Measurements from ENCODE around the gene PRG2. TPM values are rescaled to one million over a fixed set of nuclear protein-coding genes. Genes with fewer than 3 reads are reported as not detected.
A peak's percentile ranks its signal among the peaks of the same experiment; 100 is the strongest.

Gene PRG2
- 1 to 10 TPM; 1.8 to 2.2 TPM for total RNA-seq

- no peaks in the 10 kb centered on the region for H3K36me3 Mint-ChIP-seq
- DNase-seq = no peak
- CTCF ChIA-PET = interaction anchor here (1.3 kb wide), 1 partner anchor 42 kb away, joined by 3 read pairs; no protein-coding TSS in a partner anchor
- no peak within 1 kb of the TSS for H3K4me3 Mint-ChIP-seq
- no peaks in the 10 kb centered on the region for H3K4me1 Mint-ChIP-seq (ENCODE audit: low read depth)
- H3K9me3 Mint-ChIP-seq = no peaks in the 10 kb centered on the region
- no peaks in the 10 kb centered on the region for H3K27me3 Mint-ChIP-seq
- intact Hi-C loops (cut with micrococcal nuclease) = no loop called here
- H3K27ac Mint-ChIP-seq = no peak within 1 kb of the TSS
- POLR2A ChIA-PET = no interaction called here
Measured at GRCh38 chr11:57390535-57390934, at the start of gene PRG2. PRG2 (minus strand) TSS chr11:57390650; CDS start chr11:57389944, 706 bp downstream.

GRCh38 chr11:57439786-57440185 is 49.3 kb upstream of the PRG2 start:
- intact Hi-C loops (cut with micrococcal nuclease) = no loop called here
- POLR2A ChIA-PET = no interaction called here
- CTCF ChIA-PET = no interaction called here
- Mint-ChIP-seq H3K27ac (no peak overlapping the region), H3K36me3 (no peaks in the 10 kb centered on the region), H3K4me3 (no peak overlapping the region), H3K27me3 (no peaks in the 10 kb centered on the region), H3K4me1 (ENCODE audit: low read depth) (no peaks in the 10 kb centered on the region), H3K9me3 (no peaks in the 10 kb centered on the region)
- no peak for DNase-seq

- Mint-ChIP-seq H3K27ac (no peak overlapping the region), H3K9me3 (no peaks in the 10 kb centered on the region), H3K4me1 (ENCODE audit: low read depth) (no peaks in the 10 kb centered on the region), H3K36me3 (no peaks in the 10 kb centered on the region), H3K27me3 (no peaks in the 10 kb centered on the region), H3K4me3 (no peak overlapping the region)
- ChIA-PET CTCF (interaction anchor here (0.5 to 1.2 kb wide), 2 partner anchors 17 to 20 kb away, joined by 3 read pairs; no protein-coding TSS in a partner anchor), POLR2A (no interaction called here)
- intact Hi-C loops (cut with micrococcal nuclease) = no loop called here
- DNase-seq = no peak
Measured at GRCh38 chr11:57438345-57439285, 48.2 kb upstream of the PRG2 start.

GRCh38 chr11:57436031-57436430 is 45.6 kb upstream of the PRG2 start:
- Mint-ChIP-seq H3K36me3 (no peaks in the 10 kb centered on the region), H3K27me3 (no peaks in the 10 kb centered on the region), H3K9me3 (no peaks in the 10 kb centered on the region), H3K4me3 (no peak overlapping the region), H3K27ac (no peak overlapping the region), H3K4me1 (ENCODE audit: low read depth) (peaks cover 6% of the 10 kb centered on the region)
- ChIA-PET CTCF (interaction anchor here (1.4 to 2.5 kb wide), 3 partner anchors 22 to 91 kb away, joined by 4 to 16 read pairs (median 7); no protein-coding TSS in a partner anchor), POLR2A (no interaction called here)
- DNase-seq = no peak
- intact Hi-C loops (cut with micrococcal nuclease) = no loop called here

- no peaks in the 10 kb centered on the region for H3K36me3 Mint-ChIP-seq
Measured at GRCh38 chr11:57434640-57435546, 44.4 kb upstream of the PRG2 start.

GRCh38 chr11:57432714-57433163 is 42.3 kb upstream of the PRG2 start:
- peak; percentile 45 for DNase-seq
- CTCF ChIA-PET = interaction anchor here (7.8 kb wide), 1 partner anchor 25 kb away, joined by 57 read pairs; the partner anchor contains the start of gene RTN4RL2

More at GRCh38 chr11:57434640-57435546, 44.4 kb upstream of the PRG2 start:
- CTCF ChIA-PET = interaction anchor here (7.8 kb wide), 1 partner anchor 23 kb away, joined by 57 read pairs; the partner anchor contains the start of gene RTN4RL2
- H3K27ac Mint-ChIP-seq = no peak overlapping the region
- intact Hi-C loops (cut with micrococcal nuclease) = no loop called here
- no peak for DNase-seq
- peaks cover 6% of the 10 kb centered on the region for H3K4me1 Mint-ChIP-seq (ENCODE audit: low read depth)
- no peaks in the 10 kb centered on the region for H3K27me3 Mint-ChIP-seq
- POLR2A ChIA-PET = no interaction called here
- H3K4me3 Mint-ChIP-seq = no peak overlapping the region
- no peaks in the 10 kb centered on the region for H3K9me3 Mint-ChIP-seq

GRCh38 chr11:57432149-57432561 is 41.7 kb upstream of the PRG2 start:
- ChIA-PET CTCF (interaction anchor here (1.2 to 7.8 kb wide), 2 partner anchors 26 to 95 kb away, joined by 5 to 57 read pairs; partner anchors contain the start of gene RTN4RL2), POLR2A (no interaction called here)
- no peaks in the 10 kb centered on the region for H3K9me3 Mint-ChIP-seq
- H3K4me3 Mint-ChIP-seq = no peak overlapping the region
- no peaks in the 10 kb centered on the region for H3K36me3 Mint-ChIP-seq
- no peak overlapping the region for H3K27ac Mint-ChIP-seq
- H3K27me3 Mint-ChIP-seq = no peaks in the 10 kb centered on the region
- no peak for DNase-seq
- peaks cover 15% of the 10 kb centered on the region for H3K4me1 Mint-ChIP-seq (ENCODE audit: low read depth)
- intact Hi-C loops (cut with micrococcal nuclease) = no loop called here

More at GRCh38 chr11:57432714-57433163, 42.3 kb upstream of the PRG2 start:
- Mint-ChIP-seq H3K27ac (no peak overlapping the region), H3K27me3 (no peaks in the 10 kb centered on the region), H3K36me3 (no peaks in the 10 kb centered on the region), H3K4me1 (ENCODE audit: low read depth) (peaks cover 9% of the 10 kb centered on the region), H3K9me3 (no peaks in the 10 kb centered on the region), H3K4me3 (no peak overlapping the region)
- intact Hi-C loops (cut with micrococcal nuclease) = no loop called here
- POLR2A ChIA-PET = no interaction called here

- ChIA-PET CTCF (interaction anchor here (0.9 to 7.8 kb wide), 4 partner anchors 27 to 96 kb away, joined by 3 to 57 read pairs (median 6); partner anchors contain the start of gene RTN4RL2), POLR2A (interaction anchor here (0.6 kb wide), 1 partner anchor 236 kb away, joined by 3 read pairs; no protein-coding TSS in a partner anchor)
- Mint-ChIP-seq H3K36me3 (peaks cover 6% of the 10 kb centered on the region), H3K9me3 (no peaks in the 10 kb centered on the region), H3K4me1 (ENCODE audit: low read depth) (peaks cover 17% of the 10 kb centered on the region), H3K4me3 (no peak overlapping the region), H3K27me3 (no peaks in the 10 kb centered on the region), H3K27ac (no peak overlapping the region)
- intact Hi-C loops (cut with micrococcal nuclease) = no loop called here
- no peak for DNase-seq
Measured at GRCh38 chr11:57430952-57431351, 40.5 kb upstream of the PRG2 start.

- Mint-ChIP-seq H3K9me3 (no peaks in the 10 kb centered on the region), H3K36me3 (peaks cover 16% of the 10 kb centered on the region), H3K27me3 (no peaks in the 10 kb centered on the region), H3K4me3 (no peak overlapping the region), H3K4me1 (ENCODE audit: low read depth) (peaks cover 19% of the 10 kb centered on the region), H3K27ac (no peak overlapping the region)
- POLR2A ChIA-PET = interaction anchor here (1.1 kb wide), 1 partner anchor 9 kb away, joined by 4 read pairs; no protein-coding TSS in a partner anchor
- CTCF ChIA-PET = interaction anchor here (1.9 to 7.8 kb wide), 2 partner anchors 28 to 64 kb away, joined by 8 to 57 read pairs; partner anchors contain the start of gene RTN4RL2
- intact Hi-C loops (cut with micrococcal nuclease) = loop anchor here (5.0 to 10.0 kb wide), 2 partner anchors 282 to 1715 kb away; partner anchors contain the start of genes FAM111A, MED19 and TMX2
- no peak for DNase-seq
Measured at GRCh38 chr11:57429946-57430345, 39.5 kb upstream of the PRG2 start.

GRCh38 chr11:57428643-57429042 is 38.2 kb upstream of the PRG2 start:
- POLR2A ChIA-PET = no interaction called here

GRCh38 chr11:57427727-57428082 is 37.3 kb upstream of the PRG2 start:
- POLR2A ChIA-PET = interaction anchor here (0.9 kb wide), 1 partner anchor 93 kb away, joined by 4 read pairs; the partner anchor contains the start of gene SSRP1
- H3K27me3 Mint-ChIP-seq = no peaks in the 10 kb centered on the region
- peak overlapping the region; percentile 96 for H3K4me3 Mint-ChIP-seq
- H3K4me1 Mint-ChIP-seq (ENCODE audit: low read depth) = peaks cover 37% of the 10 kb centered on the region
- peaks cover 37% of the 10 kb centered on the region for H3K36me3 Mint-ChIP-seq
- DNase-seq = no peak
- H3K9me3 Mint-ChIP-seq = no peaks in the 10 kb centered on the region
- peak overlapping the region; percentile 92 for H3K27ac Mint-ChIP-seq
- intact Hi-C loops (cut with micrococcal nuclease) = loop anchor here (1.0 to 10.0 kb wide), 3 partner anchors 92 to 1717 kb away; partner anchors contain the start of genes FAM111A, MED19, SSRP1 and TMX2
- CTCF ChIA-PET = interaction anchor here (0.7 to 7.8 kb wide), 5 partner anchors 30 to 373 kb away, joined by 3 to 57 read pairs (median 3); partner anchors contain the start of gene RTN4RL2

More at GRCh38 chr11:57428643-57429042, 38.2 kb upstream of the PRG2 start:
- intact Hi-C loops (cut with micrococcal nuclease) = loop anchor here (5.0 to 10.0 kb wide), 2 partner anchors 284 to 1716 kb away; partner anchors contain the start of genes FAM111A, MED19 and TMX2
- CTCF ChIA-PET = interaction anchor here (7.8 kb wide), 1 partner anchor 29 kb away, joined by 57 read pairs; the partner anchor contains the start of gene RTN4RL2
- H3K4me3 Mint-ChIP-seq = no peak overlapping the region
- no peak overlapping the region for H3K27ac Mint-ChIP-seq
- no peak for DNase-seq
- H3K36me3 Mint-ChIP-seq = peaks cover 29% of the 10 kb centered on the region
- H3K9me3 Mint-ChIP-seq = no peaks in the 10 kb centered on the region
- no peaks in the 10 kb centered on the region for H3K27me3 Mint-ChIP-seq
- H3K4me1 Mint-ChIP-seq (ENCODE audit: low read depth) = peaks cover 30% of the 10 kb centered on the region

All from activated CD4-positive, alpha-beta memory T cell treated with anti-CD3 and anti-CD28 coated beads for 36 hours (primary cell).